Activated CD8-positive, alpha-beta memory T cell treated with anti-CD3 and anti-CD28 coated beads, Interleukin-2, amount 50 U/mL, for 24 hours (primary cell): ENCODE measurements around the gene STAU1.
"Not testable (repeated sequence)": the region's sequence is repeated elsewhere in the genome, so short reads cannot be mapped to it uniquely, and the experiment has no call there.

Source experiments
- DNase-seq: peaks from one replicate; pipeline ENCODE4 v3.0.0-alpha.2; 2020; ENCODE audit errors: extremely low read depth

The STAU1 gene

GRCh38 chr20:49187851-49188641 is at the start of gene STAU1:
TSS of gene STAU1 (minus strand) at chr20:49188334. CDS start at chr20:49166201, 22,133 bp downstream.
- DNase-seq = peak; percentile 76

GRCh38 chr20:49237531-49237930 is 49.4 kb upstream of the STAU1 start:
- no peak for DNase-seq

- DNase-seq = no peak
These were observed 48.2 kb upstream of the STAU1 start for GRCh38 chr20:49236301-49236700.

- DNase-seq = no peak
These were observed 46.7 kb upstream of the STAU1 start for GRCh38 chr20:49234831-49235230.

GRCh38 chr20:49233226-49233625 is 45.1 kb upstream of the STAU1 start:
- DNase-seq = no peak

GRCh38 chr20:49231471-49231870 is 43.3 kb upstream of the STAU1 start:
- DNase-seq = no peak

GRCh38 chr20:49230561-49231133 is 42.5 kb upstream of the STAU1 start:
- DNase-seq = no peak

GRCh38 chr20:49230021-49230420 is 41.9 kb upstream of the STAU1 start:
- no peak for DNase-seq

GRCh38 chr20:49229381-49229780 is 41.2 kb upstream of the STAU1 start:
- no peak for DNase-seq

GRCh38 chr20:49228676-49229075 is 40.5 kb upstream of the STAU1 start:
- DNase-seq = no peak

GRCh38 chr20:49225896-49226295 is 37.8 kb upstream of the STAU1 start:
- DNase-seq = no peak

- DNase-seq = no peak
These were observed 32.0 kb upstream of the STAU1 start for GRCh38 chr20:49219924-49220831.

- DNase-seq = peak; percentile 94
These were observed 31.2 kb upstream of the STAU1 start, which contains the start of gene DDX27 for GRCh38 chr20:49219091-49219923. TSS of gene DDX27 (plus strand) at chr20:49219416. CDS start at chr20:49219449, 33 bp downstream.

- DNase-seq = not testable (repeated sequence)
These were observed 30.6 kb upstream of the STAU1 start for GRCh38 chr20:49218739-49219090.

- DNase-seq = peak; percentile 91
These were observed 29.0 kb upstream of the STAU1 start for GRCh38 chr20:49216991-49217578.

- no peak for DNase-seq
These were observed 27.1 kb upstream of the STAU1 start for GRCh38 chr20:49215232-49215631.

- no peak for DNase-seq
These were observed 26.4 kb upstream of the STAU1 start for GRCh38 chr20:49214571-49214970.

- DNase-seq = no peak
These were observed 22.6 kb upstream of the STAU1 start for GRCh38 chr20:49210757-49211110.

GRCh38 chr20:49210101-49210756 is 22.1 kb upstream of the STAU1 start:
- no peak for DNase-seq

- DNase-seq = no peak
These were observed 18.9 kb upstream of the STAU1 start for GRCh38 chr20:49207076-49207475.

- DNase-seq = no peak
These were observed 15.6 kb upstream of the STAU1 start for GRCh38 chr20:49203746-49204145.
